ENCODE measurements around the gene KCNJ18.
"Not testable (repeated sequence)": the region's sequence is repeated elsewhere in the genome, so short reads cannot be mapped to it uniquely, and the experiment has no call there.

KCNJ18 gene

DNA sequence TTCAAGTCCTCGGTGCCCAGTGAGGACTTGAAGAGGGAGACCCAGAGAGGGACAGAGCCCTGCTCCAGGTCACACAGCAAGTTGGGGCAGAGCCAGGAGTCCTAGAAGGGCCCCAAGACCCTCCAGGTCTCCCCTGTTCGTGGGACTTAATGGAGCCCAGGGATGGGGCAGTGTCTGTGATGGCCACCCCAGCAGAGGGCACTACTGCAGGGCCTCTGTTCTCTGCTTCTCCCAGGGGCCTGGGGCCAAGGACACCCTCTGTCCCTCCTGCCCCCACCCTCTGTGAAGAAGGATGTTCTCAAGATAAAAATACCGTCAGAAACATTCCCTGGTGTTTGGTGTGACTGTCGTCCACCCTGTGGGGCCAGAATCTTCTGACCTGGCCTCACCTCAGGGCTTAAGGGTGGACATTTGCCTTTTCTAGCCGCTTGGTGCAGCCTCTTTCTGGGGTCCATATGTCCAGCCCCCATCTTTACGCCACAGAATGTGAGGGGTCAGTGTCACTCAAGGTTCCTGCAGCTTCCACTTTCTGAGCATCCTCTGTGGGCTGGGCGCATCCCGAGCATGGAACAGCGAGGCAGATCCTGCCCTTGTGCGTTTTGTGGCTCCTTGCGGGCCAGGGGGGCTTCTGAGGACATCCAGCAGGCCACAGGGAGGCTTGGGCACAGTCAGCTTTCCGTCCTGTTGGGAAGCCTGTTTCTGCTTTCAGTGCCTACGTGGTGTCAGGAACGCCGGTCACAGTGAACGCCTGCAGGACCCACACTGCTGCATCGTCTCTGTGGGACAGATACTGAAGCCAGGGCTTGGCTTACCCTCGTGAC lies at the start of gene KCNJ18:
TSS of gene KCNJ18 (plus strand) at position 641 of the 821 bp plus-strand sequence. CDS start 10,264 bp downstream, outside the sequence.
- not testable (repeated sequence) for DNase-seq

DNA sequence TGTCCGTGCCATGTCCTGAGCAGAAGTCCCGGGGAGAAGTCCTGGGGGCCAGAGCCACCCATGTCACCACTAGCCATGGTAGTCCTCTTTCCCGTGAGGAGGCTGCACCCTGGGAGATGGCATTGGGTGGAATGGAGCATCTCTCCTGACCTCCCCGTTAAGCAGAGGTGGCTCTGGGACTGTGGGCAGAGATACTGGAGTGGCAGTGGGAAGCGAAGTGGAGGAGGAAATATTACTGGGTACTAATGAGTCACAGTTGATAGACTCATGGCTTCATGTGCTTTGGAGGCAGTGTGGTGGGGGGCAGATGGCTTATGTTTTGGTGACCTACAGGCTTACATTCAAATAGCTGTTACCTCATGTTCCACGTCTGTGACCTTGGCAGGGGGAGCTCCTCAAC lies 44.2 kb upstream of the KCNJ18 start:
- DNase-seq, result not testable (repeated sequence)

GRCh38 chr17:21650043-21650442 lies 42.3 kb upstream of the KCNJ18 start:
- not testable (repeated sequence) for DNase-seq

DNA sequence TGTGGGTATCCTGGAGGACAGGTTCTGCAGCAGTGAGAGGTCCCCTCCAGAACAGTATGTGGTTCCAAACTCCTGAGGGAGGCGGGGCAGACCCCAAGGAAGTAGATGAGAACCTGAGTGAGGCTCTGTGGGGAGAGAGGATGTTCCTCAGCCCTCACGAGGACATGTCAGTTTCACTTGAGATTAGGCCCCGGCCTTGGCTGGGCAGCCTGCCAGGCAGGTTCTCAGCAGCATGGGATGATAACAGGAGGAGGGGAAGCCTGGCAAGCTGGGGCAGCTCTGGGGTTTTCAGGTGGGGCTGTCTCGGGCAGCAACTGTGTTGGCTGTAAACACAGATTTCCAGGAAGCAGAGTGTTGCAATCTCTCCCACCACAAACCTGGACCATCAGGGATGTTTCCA lies 40.3 kb upstream of the KCNJ18 start:
- not testable (repeated sequence) for DNase-seq

DNA sequence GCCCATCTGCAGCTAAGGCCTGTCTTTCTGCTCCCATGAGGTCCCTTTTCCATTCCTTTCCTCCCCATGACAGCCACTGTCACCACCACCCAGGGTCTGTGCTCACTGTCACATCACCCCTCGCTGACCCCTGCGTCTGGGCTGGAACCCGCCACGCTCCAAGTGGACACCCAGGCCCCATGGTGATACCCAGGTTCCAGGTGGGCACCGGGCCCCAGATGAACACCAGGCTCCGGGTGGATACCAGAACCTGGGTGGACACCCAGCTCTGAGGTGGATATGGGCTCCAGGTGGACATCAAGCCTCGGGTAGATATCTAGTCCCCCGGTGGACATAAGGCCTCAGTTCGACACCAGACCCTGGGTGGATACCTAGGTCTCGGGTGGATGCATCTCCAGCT lies 39.1 kb upstream of the KCNJ18 start:
- not testable (repeated sequence) for DNase-seq

DNA sequence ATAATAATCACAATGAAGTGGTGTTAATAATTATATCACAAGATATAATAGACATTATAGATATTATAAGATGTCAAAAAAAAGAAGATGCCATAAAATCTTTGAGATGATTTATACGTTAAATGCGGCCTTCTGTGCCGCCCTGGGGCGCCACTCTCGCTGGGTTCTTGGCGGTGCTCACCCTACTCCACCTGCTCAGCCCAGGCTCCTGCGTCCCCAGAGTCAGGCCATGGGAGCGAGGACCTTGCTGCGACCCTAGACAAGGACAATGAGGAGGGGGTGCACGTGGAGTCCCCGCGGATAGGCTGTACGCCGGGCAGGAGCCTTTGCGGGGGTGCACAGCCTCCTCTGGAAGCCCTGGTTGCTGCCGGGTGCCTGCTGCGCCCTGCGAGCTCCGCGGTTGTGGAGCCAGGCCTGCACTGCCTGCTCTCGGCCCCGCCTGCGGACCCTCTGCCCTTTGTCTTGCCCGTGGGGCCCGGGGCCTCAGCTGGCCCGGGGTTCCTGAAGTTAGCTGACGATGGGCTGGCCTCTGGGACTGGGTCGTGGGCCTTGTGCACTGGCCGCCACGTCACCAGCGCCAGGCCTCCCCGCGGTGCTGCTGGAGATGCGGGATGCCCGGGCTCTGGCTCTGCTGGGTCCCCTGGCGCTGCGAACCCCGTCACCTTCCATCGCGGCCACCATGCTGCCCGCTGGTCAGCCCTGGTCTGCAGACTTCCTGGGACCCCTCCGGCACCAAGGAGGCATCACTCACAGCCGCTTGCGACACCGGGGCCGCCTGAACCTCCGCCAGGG lies 35.6 kb upstream of the KCNJ18 start:
- DNase-seq, result not testable (repeated sequence)

DNA sequence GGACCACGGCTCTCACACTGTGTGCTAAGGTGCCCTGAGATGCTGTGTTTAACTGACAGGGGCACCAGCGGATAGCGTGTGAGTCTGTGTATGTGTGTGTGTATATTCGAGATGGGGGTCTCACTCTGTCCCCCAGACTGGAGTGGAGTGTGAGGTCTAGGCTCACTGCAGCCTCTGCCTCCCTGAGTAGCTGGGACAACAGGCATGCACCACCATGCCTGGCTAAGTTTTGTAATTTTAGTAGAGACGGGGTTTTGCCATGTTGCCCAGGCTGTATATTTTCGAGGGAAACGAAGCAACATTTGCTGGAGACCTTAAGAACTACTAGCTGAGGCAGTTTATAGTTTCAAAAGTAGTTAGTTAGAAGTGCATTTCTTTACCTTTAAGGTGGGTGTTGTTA lies 32.7 kb upstream of the KCNJ18 start:
- not testable (repeated sequence) for DNase-seq

DNA sequence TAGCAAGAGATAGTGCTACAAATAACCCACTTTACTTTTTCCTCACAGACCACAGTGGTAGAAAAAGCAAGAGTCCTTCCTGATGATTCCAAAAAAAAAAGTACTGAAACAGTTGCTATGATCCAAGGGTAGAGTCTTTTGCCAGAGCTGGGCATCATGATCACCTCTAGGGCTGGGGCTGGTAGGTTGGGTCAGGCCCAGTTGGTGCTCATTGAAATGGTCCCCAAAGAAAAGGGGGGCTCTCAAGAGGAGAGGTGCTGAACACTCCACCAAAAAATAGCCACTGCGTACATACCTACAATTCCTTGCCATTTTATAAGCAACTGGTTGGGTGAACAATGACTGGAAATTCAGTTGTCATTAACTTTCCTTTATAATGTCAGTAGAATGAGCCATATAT lies 30.9 kb upstream of the KCNJ18 start:
- not testable (repeated sequence) for DNase-seq

DNA sequence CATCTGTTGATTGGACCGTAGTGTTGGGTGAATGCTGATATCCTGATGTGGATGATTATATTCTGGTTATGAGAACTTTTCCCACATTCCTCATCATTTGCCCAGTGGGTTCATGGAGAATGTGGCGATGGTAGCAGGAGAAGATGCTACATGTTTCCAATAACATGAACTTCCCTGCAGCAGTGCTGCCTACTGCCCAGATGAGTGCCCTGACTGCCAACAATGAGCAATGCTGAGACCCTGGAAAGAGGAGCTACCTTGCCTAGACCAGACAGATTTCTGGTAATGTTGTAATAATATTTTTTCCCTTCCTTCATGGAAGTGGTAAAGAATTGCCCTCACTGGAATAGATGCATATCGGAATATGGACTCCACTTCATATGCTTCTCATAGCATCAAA lies 29.2 kb upstream of the KCNJ18 start:
- not testable (repeated sequence) for DNase-seq

DNA sequence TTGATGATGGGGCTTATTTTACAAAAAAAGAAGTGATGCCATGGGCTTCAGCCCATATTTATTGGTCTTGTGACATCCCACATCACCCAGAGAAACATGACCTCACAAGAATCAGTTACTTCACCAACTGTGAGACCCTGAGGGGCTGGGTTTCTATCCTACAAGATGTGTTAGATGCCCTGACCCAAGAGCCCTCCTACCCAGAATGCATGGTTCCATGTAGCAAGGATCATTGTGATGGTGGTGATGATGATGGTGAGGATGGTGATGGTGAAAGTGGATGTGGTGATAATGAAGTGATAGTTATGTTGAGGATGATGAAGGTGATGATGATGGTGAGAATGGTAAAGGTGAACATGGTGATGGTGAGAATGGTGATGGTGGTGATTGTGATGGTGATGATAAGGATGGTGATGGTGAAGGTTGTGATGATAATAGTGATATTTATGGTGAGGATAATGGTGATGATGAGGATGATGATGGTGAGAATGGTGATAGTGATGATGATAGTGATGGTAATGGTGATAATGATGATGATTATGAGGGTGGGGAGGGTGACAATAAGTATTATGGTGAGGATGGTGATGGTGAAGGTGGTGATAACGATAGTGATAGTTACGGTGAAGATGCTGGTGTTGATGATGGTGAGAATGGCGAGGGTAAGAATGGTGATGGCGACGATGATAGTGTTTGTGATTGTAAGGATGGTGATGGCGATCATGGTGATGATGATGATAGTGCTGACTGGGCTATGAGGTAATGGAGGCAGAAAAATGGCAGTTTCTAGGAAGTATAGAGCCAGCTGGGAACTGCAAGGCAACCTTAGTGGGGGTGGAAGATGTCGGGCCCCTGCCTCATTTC lies 28.5 kb upstream of the KCNJ18 start:
- not testable (repeated sequence) for DNase-seq

GRCh38 chr17:21665171-21665570 lies 27.2 kb upstream of the KCNJ18 start:
- not testable (repeated sequence) for DNase-seq

DNA sequence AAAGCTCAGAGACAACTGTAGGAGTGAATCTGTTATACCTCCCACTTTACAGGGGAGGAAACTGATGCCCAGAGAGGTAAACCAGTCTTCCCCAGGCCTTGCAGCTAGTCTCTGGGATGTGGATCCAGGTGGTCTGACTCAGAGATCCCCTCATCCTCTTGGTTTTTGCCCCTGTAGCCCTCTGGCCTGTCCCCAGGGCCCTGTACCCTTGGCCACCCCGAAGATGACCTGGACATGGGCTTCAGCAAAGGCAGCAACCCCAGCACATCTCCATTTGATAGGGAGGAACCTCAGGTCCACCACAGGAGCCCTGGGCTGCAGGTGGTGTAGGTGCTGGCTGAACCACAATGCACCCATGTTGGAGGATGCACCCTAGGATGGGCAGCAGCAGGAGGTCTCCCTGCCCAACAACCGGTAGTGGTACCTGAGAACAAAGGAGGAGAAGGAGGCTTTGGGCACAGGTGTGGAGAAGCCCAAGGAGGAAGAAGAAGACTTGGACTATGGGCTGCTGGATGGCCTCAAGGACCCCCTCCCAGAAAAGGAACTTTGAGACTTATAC lies 26.3 kb upstream of the KCNJ18 start:
- not testable (repeated sequence) for DNase-seq

DNA sequence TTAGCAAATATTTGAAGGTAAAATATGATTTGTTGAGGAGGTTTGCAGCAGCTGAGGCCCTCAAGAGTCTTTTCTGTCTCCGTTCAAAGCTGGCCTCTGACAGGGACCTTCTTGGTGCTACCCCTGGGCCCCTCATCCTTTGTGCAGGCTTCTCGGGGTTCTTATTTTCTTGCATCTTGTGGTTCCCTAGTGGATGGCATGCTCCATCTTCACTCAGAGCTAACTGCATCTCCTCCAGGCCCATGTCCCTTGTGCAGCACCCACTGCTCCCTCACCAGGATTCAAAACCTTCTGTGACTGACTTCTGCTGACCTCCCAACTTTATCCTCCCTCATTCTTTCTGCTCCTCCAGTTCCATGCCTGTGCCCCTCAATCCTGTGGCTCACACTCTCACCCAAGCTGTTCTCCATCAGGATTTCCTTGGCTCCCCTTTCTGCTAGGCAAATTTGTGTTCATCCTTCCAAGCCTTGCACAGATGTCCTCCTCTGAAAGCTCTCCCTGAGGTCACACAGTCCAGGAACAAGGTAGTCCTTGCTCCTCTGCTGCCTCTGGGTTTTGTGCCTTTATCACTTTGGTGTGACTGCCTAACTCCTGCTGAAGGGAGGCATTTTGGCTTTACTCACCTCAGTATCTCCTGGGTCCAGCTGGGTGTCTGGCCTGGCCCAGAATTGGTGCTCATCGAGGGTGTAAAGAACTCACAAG lies 25.5 kb upstream of the KCNJ18 start:
- DNase-seq, result not testable (repeated sequence)

DNA sequence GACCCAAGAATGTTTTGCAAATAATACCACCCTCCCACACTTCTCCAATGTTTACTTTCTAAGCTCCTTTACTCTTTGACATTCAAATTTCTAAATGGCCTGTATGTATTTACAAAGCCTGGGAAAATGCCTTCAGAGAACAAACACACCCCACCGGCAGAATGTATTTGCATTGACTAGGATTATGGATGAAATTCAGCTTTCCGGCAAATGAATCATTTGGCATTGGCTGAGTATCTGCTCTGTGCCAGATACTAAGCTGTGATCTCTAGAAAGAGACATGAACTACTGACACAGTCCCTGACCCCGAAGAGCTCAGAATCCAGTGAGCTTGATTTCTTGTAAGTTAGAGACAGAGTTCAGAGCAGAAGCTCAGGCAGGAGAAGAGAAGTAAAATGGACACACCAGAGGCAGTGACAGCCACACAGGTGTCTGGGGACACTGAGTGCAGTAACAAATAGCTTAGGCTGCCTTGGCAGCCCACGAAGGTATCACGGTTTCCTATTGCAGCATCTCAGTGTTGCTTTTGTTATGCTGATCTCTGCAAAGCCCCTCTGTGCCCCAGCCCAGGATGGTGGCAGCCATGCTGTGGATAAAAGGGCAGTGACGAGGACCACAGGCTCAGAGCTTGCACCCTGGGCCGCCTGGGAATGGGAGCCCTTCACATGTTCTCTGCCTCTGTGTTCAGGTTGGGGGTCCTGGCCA lies 24.8 kb upstream of the KCNJ18 start:
- not testable (repeated sequence) for DNase-seq

DNA sequence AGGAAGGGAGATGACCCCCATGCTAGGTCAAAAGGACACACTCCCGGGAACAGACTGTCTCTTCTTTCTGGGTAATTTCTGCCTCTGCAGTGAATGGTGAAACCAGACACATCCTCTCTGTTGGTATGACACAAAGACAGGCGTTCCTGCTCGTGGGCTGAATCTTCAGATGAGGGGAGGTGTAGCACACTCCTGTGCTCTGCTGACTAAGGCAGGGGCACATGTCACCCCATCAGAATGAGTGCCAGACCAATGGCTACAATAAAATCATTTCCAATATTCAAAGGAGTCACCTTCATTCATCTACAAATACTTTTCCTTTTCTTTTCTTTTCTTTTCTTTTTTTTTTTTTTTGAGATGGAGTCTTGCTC lies 24.2 kb upstream of the KCNJ18 start:
- not testable (repeated sequence) for DNase-seq

DNA sequence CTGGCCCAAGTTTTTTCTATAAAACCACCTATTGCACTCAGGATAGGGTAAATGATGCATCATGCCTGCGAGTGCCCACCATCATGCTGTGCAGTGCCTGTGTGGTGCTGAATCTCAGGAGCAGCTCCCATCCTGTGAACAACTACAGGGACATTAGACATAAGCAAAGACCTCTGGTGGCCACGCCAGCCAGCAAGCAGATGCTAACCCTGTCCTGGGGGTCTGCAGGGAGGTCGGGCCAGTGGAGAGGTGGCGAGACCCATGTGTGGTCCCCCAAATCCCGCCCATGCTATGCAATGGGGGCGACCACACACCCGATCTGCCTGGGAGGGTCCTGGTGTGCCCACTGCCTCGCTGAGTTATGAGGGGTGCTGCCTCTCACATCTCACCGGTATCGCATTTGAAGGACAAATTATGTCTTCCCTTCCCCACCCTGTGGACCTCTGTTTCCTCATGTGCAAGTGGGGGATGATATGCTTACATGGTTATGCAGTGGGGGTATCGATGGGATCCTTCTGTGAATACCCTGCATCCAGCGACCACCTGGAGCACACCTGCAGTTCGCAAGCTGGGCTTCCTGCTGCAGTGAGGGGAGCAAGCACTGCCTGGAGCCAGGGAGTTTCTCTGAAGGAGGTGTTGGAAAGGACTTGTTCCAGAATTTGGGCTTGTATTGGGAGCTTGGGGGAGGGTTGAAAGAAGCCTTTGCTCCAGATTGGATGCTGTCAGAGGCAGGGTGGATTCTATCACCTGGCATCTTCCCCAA lies 23.4 kb upstream of the KCNJ18 start:
- DNase-seq, result not testable (repeated sequence)

DNA sequence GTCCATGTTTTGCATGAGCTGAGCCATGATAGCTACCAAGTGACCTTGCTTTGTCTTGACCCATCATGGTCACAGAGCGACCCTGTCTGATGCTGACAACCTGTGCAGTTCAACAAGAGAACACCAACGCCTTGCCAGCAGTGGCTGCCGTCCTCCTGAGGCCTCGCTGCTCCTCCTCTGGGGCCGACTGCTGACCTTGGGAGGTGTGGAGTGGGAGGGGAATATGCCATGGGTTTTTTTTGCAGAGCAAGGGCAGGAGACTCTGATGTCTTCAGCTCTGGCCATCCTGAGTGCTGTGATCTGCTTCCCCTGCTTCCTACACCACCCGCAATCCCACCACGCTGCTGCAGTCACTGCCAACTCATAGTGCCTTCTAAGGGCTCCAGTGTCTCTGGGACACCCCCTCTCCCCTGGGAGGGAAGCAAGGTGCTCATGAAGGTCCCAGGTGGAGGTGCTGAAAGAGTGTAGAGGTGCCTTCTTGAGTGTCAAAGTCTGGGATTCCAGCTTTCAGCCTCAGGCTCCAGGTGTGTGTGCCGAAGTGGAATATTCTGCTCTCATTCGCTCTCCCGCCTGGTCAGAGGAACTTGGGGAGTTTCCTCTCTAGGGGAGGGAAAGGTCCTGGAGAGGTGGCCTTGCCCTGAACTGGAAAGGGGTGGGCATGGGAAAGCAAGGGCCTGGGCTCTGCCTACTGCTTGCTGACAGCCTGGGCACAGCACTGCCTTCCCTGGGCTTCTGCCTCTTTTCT lies 22.5 kb upstream of the KCNJ18 start:
- not testable (repeated sequence) for DNase-seq

DNA sequence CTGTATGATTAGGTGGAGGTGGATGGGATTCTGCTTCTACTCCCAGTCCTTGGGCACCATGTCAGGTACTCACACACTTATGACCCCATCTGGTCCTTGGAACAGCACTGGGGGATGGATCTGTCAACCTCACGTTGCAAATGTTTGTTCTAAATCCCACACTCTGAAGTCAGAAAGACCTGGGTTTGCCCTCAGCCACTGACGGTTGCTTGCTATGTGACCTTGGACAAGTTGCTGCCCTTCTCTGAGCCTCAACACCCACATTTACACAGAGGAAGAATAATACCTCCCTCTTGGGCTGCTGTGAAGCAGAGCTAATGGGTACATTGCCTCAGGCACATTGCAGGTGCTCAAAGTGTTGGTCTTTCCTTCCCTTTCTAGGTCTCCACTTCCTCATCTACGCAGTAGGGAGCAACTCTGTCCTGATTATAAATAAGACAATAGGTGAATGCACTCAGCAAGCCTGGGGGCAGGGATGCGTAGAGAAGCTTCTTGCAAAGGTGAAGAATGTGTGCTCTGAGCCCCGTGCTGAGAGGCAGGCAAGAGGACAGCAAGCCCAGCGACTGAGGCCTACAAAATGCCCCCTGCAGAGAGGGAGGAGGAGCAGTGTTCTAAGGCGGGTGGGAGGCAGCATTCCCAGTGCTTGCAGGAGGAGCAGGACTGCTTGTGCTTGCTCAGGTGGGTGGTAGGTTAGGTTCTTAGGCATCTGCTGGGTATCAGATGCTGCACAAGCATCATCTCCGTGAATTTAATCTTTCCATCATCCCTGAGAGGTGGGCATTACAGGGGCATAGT lies 21.8 kb upstream of the KCNJ18 start:
- DNase-seq, result not testable (repeated sequence)

- DNase-seq, result not testable (repeated sequence)
Measured at GRCh38 chr17:21671437-21671836, 20.9 kb upstream of the KCNJ18 start.
